ENCODE results near the gene TBCD.

Gene TBCD

GRCh38 chr17:82800885-82801284 lies 49.0 kb downstream of the TBCD start:
- DNase-seq (ENCODE audit: low read depth) = no peak
- H3K4me3 ChIP-seq (ENCODE audit: low read depth, low read length) = no peak overlapping the region
- TF ChIP-seq CTCF (IDR thresholded peaks at IDR 0.05; ENCODE audit: control insufficient read depth, extremely low read depth, insufficient read depth) = no peak

- no peak for TF ChIP-seq CTCF (IDR thresholded peaks at IDR 0.05; ENCODE audit: control insufficient read depth, extremely low read depth, insufficient read depth)
- H3K4me3 ChIP-seq (ENCODE audit: low read depth, low read length) = no peak overlapping the region
- DNase-seq (ENCODE audit: low read depth) = no peak
Measured at GRCh38 chr17:82801377-82801970, 49.6 kb downstream of the TBCD start.

- no peak for DNase-seq (ENCODE audit: low read depth)
- no peak overlapping the region for H3K4me3 ChIP-seq (ENCODE audit: low read depth, low read length)
- TF ChIP-seq CTCF (IDR thresholded peaks at IDR 0.05; ENCODE audit: control insufficient read depth, extremely low read depth, insufficient read depth) = no peak
Measured at GRCh38 chr17:82802075-82802780, 50.4 kb downstream of the TBCD start.

GRCh38 chr17:82803185-82803584 lies 51.3 kb downstream of the TBCD start:
- no peak overlapping the region for H3K4me3 ChIP-seq (ENCODE audit: low read depth, low read length)
- DNase-seq (ENCODE audit: low read depth) = no peak
- TF ChIP-seq CTCF (IDR thresholded peaks at IDR 0.05; ENCODE audit: control insufficient read depth, extremely low read depth, insufficient read depth) = no peak

GRCh38 chr17:82803606-82804005 lies 51.7 kb downstream of the TBCD start:
- no peak overlapping the region for H3K4me3 ChIP-seq (ENCODE audit: low read depth, low read length)
- no peak for TF ChIP-seq CTCF (IDR thresholded peaks at IDR 0.05; ENCODE audit: control insufficient read depth, extremely low read depth, insufficient read depth)
- DNase-seq (ENCODE audit: low read depth) = no peak

GRCh38 chr17:82804442-82805191 lies 52.8 kb downstream of the TBCD start:
- H3K4me3 ChIP-seq (ENCODE audit: low read depth, low read length) = no peak overlapping the region
- DNase-seq (ENCODE audit: low read depth) = no peak
- TF ChIP-seq CTCF (IDR thresholded peaks at IDR 0.05; ENCODE audit: control insufficient read depth, extremely low read depth, insufficient read depth) = no peak

Data from LNCaP clone FGC (cell line).